Heart right ventricle (tissue), 16 donors: ENCODE data around the gene GLCE. TPM values are rescaled to one million over a fixed set of nuclear protein-coding genes. Genes with fewer than 3 reads are reported as not detected.

ENCODE experiments used
- ATAC-seq, 8 donors: fragments of 200-7000 bp; cut with Tn5 transposase; one replicate each; pipeline ENCODE4 v1.9.1; 2020; ENCODE audit warnings: mild to moderate bottlenecking in 8 of 8, moderate library complexity in 8 of 8, moderate number of reproducible peaks in 1 of 8
- DNase-seq, 2 donors: peaks; one replicate each; pipeline ENCODE4 v3.0.0-alpha.2; 2020
- H3K27ac ChIP-seq, 10 donors: fragments of 200-600 bp; sonication (generic) in 2 of 10; one replicate each; pipeline versions ENCODE4 v1.5.0 to v1.8.0; 2020 to 2022; ENCODE audit warnings: mild to moderate bottlenecking in 3 of 10
- H3K27me3 ChIP-seq, 7 donors: fragments of 200-600 bp; one replicate each; pipeline ENCODE4 v1.8.0; 2021 to 2022; ENCODE audit warnings: mild to moderate bottlenecking in 2 of 7
- H3K36me3 ChIP-seq, 9 donors: fragments of 200-600 bp; sonication (generic) in 1 of 9; one replicate each; pipeline versions ENCODE4 v1.5.0 to v1.8.0; 2020 to 2022; ENCODE audit warnings: mild to moderate bottlenecking in 2 of 9
- H3K4me1 ChIP-seq, 9 donors: fragments of 200-600 bp; sonication (generic) in 1 of 9; one replicate each; pipeline versions ENCODE4 v1.5.0 to v1.8.0; 2020 to 2022; ENCODE audit warnings: mild to moderate bottlenecking in 4 of 9
- H3K4me3 ChIP-seq, 10 donors: fragments of 200-600 bp; sonication (generic) in 2 of 10; one replicate each; pipeline versions ENCODE4 v1.5.0 to v1.8.0; 2020 to 2022; ENCODE audit warnings: mild to moderate bottlenecking in 7 of 10, moderate library complexity in 2 of 10
- H3K9me3 ChIP-seq, 11 donors: fragments of 200-600 bp in 10 of 11; sonication (generic) in 2 of 11; one replicate each; pipeline versions ENCODE4 v1.5.0 to v1.8.0; 2013 to 2022; ENCODE audit warnings: mild to moderate bottlenecking in 2 of 11, control low read depth in 1 of 11, moderate library complexity in 1 of 11
- WGBS, 2 donors: extraction: QIAGEN DNeasy Blood & Tissue Kit; methylation state at CpG; one replicate each; pipeline ENCODE4 v1.1.7; 2013; ENCODE audit warnings: inconsistent platforms in 1 of 2; 5-methylcytosine and 5-hydroxymethylcytosine counted together
- intact Hi-C, 10 donors: fragments of 100-400 bp; cut with DNase I; formaldehyde crosslinking; loops; one replicate each; pipeline versions ENCODE4 v1.11.1 to v1.14.2; 2022
- polyA plus RNA-seq, 2 donors: library from polyadenylated mRNA; stranded (reverse); fragments of 200-250 nt; gene quantifications; one replicate each; pipeline ENCODE4 v1.2.3, GENCODE V29; 2013
- total RNA-seq, 10 donors: library from RNA; stranded (reverse); fragmentation: NEBNext Ultra II Directional in 3 of 10; extraction: Animal tissue kit (Norgen Biotek cat#: 25700) in 3 of 10; gene quantifications; one replicate each; pipeline versions ENCODE4 v1.2.1 to v1.2.4, GENCODE V29; 2021 to 2023
- TF ChIP-seq, protein P1 (sequence below), 9 donors: fragments of 200-600 bp; sonication (generic) in 2 of 9; IDR thresholded peaks; one replicate each; pipeline versions ENCODE4 v1.5.0 to v1.8.0; 2021 to 2022; ENCODE audit warnings: antibody characterized with exemption in 9 of 9, mild to moderate bottlenecking in 5 of 9, moderate library complexity in 1 of 9
- donor health status: Arrhythmogenic right ventricular cardiomyopathy.
- donor health status: ischemic (EF 13 %, LVEDD 7.1; RV severe dilation, severe dysfunction).
- donor health status: healthy with polysubstance abuse.
- donor health status: DM: no; HTN: yes; CAD: no.
- donor health status: DM: no; HTN: no; CAD: no.
- donor health status: ischemic (EF 25% LVEDD 6.9; RV normal size, moderate dysfunction).
- donor health status: ischemic (EF 25% LVEDD 5.7; RV mildly dilated, moderate dysfunction).
- donor health status: healthy.
- donor health status: DM: yes; HTN: yes; CAD: no.
- donor health status: Ischemic cardiomyopathy.
- donor health status: ischemic (EF 35%, LVEDD 5.7; RV mildly dilated, moderate dysfunction).
- donor health status: nonischemic (EF 11% LVEDD 7.7; RV severe dilation, severe dysfunction).
- donor health status: DM: yes; HTN: yes; CAD: no.
- donor health status: PGD.
- donor health status: ischemic (EF 29% LVEDD 5.4; RV normal size, mild dysfunction).
- donor health status: nonischemic (EF 23%, LVEDD 6.1; RV moderate dilation, normal function).

The GLCE gene
- total and polyA plus RNA-seq, 12 donors, result 5.4 to 13.3 (median 7.5) TPM

DNA sequence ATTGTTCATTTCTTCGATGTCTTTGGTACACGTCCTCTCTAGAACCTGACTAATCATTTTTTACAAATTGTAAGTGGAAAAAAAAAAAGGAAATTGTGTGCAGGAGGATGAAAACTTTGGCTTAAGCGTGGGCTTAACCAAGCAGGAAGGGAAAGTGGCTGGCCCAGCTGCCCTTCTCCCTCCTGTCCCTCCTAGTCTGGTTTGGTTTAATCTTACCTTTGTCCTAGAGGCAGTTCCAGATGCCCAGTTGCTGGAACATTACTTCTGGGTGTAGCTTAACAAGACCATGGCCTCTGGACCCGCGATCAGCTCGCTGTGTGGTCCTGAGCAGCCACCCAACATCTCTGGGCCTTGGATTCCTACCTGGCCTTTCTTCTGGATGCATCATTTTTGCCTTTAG lies 153.7 kb downstream of the GLCE start:
- DNase-seq (no peak), ATAC-seq (no peak)
- Histone ChIP-seq H3K27me3 (peaks cover 0 to 4% (median 0%) of the 10 kb centered on the region in 7 donors), H3K9me3 (no peaks in the 10 kb centered on the region), H3K27ac (no peak overlapping the region), H3K4me3 (no peak overlapping the region), H3K4me1 (peaks cover 0 to 12% (median 0%) of the 10 kb centered on the region in 9 donors), H3K36me3 (no peaks in the 10 kb centered on the region)
- intact Hi-C loops, result no loop called here
- 81% methylated on average over 6 of the region's 6 CpGs for WGBS, 2 donors
- TF ChIP-seq, protein P1, sequence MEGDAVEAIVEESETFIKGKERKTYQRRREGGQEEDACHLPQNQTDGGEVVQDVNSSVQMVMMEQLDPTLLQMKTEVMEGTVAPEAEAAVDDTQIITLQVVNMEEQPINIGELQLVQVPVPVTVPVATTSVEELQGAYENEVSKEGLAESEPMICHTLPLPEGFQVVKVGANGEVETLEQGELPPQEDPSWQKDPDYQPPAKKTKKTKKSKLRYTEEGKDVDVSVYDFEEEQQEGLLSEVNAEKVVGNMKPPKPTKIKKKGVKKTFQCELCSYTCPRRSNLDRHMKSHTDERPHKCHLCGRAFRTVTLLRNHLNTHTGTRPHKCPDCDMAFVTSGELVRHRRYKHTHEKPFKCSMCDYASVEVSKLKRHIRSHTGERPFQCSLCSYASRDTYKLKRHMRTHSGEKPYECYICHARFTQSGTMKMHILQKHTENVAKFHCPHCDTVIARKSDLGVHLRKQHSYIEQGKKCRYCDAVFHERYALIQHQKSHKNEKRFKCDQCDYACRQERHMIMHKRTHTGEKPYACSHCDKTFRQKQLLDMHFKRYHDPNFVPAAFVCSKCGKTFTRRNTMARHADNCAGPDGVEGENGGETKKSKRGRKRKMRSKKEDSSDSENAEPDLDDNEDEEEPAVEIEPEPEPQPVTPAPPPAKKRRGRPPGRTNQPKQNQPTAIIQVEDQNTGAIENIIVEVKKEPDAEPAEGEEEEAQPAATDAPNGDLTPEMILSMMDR (IDR thresholded peaks at IDR 0.05), result no peak

DNA sequence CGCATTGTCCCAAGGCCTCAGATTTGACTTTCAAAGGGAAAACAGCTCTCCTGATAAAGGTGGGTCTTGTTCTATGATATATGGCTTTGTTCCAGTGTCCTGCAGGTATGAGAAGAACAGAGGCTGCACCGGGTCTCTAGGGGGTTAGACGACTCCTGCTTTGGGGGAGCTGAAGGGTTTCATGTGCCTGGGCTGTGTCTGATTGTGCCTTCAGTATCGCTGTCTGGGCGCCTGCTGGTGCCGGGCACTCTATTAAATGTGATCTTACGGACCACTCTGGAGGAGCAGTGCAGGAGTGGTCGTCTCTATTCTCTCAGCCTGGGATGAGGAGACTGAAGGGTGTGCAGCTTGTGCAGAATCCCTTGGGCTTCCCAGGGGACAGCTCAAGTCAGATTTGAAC lies 154.3 kb downstream of the GLCE start:
- no peak for ATAC-seq
- Histone ChIP-seq H3K4me1 (peaks cover 0 to 12% (median 0%) of the 10 kb centered on the region in 9 donors), H3K27ac (no peak overlapping the region), H3K27me3 (peaks cover 0 to 4% (median 0%) of the 10 kb centered on the region in 7 donors), H3K4me3 (no peak overlapping the region), H3K9me3 (no peaks in the 10 kb centered on the region), H3K36me3 (no peaks in the 10 kb centered on the region)
- TF ChIP-seq, protein P1 (IDR thresholded peaks at IDR 0.05), result no peak
- no peak for DNase-seq
- WGBS, 2 donors, result 89 to 90% methylated on average over 8 of the region's 8 CpGs
- intact Hi-C loops, result no loop called here

DNA sequence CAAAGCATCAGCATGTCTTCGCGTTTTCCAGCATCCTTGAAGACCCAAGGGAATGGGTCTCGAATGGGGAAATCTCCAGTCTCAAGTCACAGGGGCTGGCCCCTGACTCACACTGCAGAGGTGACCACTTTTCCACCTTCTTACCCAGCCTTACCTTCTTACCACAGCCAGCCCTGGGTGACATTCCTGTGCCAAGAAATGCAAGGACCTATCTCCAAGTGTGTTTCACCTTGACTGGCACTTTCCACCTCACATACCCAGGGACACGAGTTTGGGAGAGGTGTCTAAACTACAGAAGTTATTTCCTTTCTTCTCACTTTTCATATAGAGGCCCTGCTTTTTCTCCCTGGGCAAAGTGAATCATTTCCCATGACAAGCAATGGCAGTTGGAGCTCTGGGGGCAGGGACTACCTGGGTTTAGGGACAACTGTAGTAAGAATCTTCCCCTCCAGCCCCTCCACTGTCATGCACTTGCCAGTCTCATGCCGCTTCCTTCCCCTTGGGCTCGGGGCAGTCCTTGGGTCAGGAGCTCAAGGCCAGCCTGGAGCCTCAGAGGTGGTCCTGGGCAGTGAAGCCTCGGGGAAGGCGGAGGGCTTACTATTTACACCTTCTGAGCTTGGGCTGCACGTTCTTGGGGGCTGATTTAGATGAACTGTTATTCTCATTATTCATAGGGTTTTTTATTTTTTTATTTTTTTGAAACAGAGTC lies 155.1 kb downstream of the GLCE start:
- no peak overlapping the region for H3K4me3 ChIP-seq
- TF ChIP-seq, protein P1 (IDR thresholded peaks at IDR 0.05), result no peak
- H3K9me3 ChIP-seq, result no peaks in the 10 kb centered on the region
- intact Hi-C loops, result no loop called here
- H3K4me1 ChIP-seq, result peaks cover 0 to 12% (median 0%) of the 10 kb centered on the region in 9 donors
- DNase-seq, result no peak
- WGBS, 2 donors, result 77 to 82% methylated on average over 9 of the region's 9 CpGs
- no peaks in the 10 kb centered on the region for H3K36me3 ChIP-seq
- ATAC-seq, result no peak
- peaks cover 0 to 4% (median 0%) of the 10 kb centered on the region in 7 donors for H3K27me3 ChIP-seq
- H3K27ac ChIP-seq, result no peak overlapping the region

DNA sequence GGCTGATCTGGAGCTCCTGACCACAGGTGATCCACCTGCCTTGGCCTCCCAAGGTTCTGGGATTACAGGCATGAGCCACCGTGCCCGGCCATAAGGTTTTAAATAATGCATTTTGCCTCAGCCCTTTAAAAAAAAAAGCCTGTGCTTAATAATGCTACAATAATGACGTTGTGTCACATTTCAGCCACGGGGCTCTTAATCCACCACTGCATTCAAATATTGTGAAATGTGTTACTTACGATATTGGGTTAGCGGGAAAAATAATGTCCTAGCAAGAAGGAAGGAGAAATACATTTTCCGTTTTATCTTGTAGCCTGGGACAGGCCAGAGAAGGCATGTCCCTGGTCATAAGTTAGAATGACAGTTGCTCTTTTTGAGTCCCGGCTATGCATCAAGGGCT lies 155.9 kb downstream of the GLCE start:
- Histone ChIP-seq H3K36me3 (no peaks in the 10 kb centered on the region), H3K9me3 (no peaks in the 10 kb centered on the region), H3K4me3 (no peak overlapping the region), H3K27me3 (peaks cover 0 to 4% (median 0%) of the 10 kb centered on the region in 7 donors), H3K27ac (no peak overlapping the region), H3K4me1 (peaks cover 0 to 12% (median 0%) of the 10 kb centered on the region in 9 donors)
- 90 to 94% methylated on average over 8 of the region's 8 CpGs for WGBS, 2 donors
- ATAC-seq, result no peak
- TF ChIP-seq, protein P1 (IDR thresholded peaks at IDR 0.05), result no peak
- intact Hi-C loops, result no loop called here
- no peak for DNase-seq
